ENCODE results near the gene CHST14. TPM values are rescaled to one million over a fixed set of nuclear protein-coding genes. Genes with fewer than 3 reads are reported as not detected.

Gene CHST14
- total and polyA plus RNA-seq, 9 donors: 16.0 to 48.4 (median 42.7) TPM

DNA sequence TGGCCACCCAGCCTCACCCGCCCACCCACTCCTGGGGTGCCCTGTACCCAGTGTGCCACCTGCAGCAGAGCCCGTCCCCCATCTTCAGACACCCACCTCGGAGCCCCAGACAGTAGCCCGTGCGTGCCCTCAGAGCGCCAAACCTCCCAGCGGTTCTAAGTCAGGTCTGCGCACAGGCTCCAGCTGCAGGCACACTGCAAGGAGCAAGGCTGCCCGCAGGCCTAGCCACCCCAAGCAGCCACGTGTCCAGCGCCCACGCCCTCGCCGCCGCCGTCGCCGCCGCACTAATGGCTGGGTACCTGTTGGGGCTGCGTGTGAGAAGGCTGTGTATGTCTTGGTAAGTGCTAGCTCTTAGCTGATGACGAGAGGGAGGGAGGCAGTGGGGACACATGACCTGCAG, 8.8 kb upstream of the CHST14 start:
- Histone ChIP-seq H3K27me3 (ENCODE audit: control insufficient read depth, insufficient read depth, low read length) (no peaks in the 10 kb centered on the region), H3K27ac (ENCODE audit: low read length) (no peak overlapping the region), H3K4me3 (ENCODE audit: low read length) (no peak overlapping the region), H3K9me3 (replicated peaks; ENCODE audit: control insufficient read depth, low read depth, low read length) (no peaks in the 10 kb centered on the region), H3K36me3 (ENCODE audit: control insufficient read depth, insufficient read depth, low read length) (peaks cover 66% of the 10 kb centered on the region), H3K4me1 (ENCODE audit: control insufficient read depth, insufficient read depth, low read length) (peaks cover 6% of the 10 kb centered on the region)
- no peak for DNase-seq
- WGBS (ENCODE audit: insufficient coverage): 92% methylated on average over 20 of the region's 21 CpGs

DNA sequence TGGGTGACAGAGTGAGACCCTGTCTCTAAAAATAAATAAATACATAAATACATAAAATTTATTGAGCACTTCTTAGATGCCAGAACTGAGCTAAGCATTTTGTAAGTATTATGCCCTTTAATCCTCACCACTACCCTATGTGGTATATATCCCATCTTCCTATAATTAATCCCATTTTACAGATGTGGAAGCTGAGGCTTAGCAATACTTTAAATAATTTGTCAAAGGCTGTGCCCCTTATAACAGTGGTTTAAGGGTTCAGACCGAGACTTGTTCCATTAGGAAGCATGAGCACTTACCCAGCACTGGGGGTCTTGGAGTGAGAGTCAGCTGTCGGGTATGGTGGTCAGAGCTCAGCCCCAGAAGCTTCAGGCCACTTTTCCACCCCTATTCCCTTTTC, 7.5 kb upstream of the CHST14 start:
- Histone ChIP-seq H3K9me3 (replicated peaks; ENCODE audit: control insufficient read depth, low read depth, low read length) (no peaks in the 10 kb centered on the region), H3K4me1 (ENCODE audit: control insufficient read depth, insufficient read depth, low read length) (peaks cover 6% of the 10 kb centered on the region), H3K4me3 (ENCODE audit: low read length) (no peak overlapping the region), H3K27ac (ENCODE audit: low read length) (no peak overlapping the region), H3K27me3 (ENCODE audit: control insufficient read depth, insufficient read depth, low read length) (no peaks in the 10 kb centered on the region), H3K36me3 (ENCODE audit: control insufficient read depth, insufficient read depth, low read length) (peaks cover 69% of the 10 kb centered on the region)
- DNase-seq: no peak
- no CpG with 5 or more reads among the region's 2 CpGs for WGBS (ENCODE audit: insufficient coverage)

DNA sequence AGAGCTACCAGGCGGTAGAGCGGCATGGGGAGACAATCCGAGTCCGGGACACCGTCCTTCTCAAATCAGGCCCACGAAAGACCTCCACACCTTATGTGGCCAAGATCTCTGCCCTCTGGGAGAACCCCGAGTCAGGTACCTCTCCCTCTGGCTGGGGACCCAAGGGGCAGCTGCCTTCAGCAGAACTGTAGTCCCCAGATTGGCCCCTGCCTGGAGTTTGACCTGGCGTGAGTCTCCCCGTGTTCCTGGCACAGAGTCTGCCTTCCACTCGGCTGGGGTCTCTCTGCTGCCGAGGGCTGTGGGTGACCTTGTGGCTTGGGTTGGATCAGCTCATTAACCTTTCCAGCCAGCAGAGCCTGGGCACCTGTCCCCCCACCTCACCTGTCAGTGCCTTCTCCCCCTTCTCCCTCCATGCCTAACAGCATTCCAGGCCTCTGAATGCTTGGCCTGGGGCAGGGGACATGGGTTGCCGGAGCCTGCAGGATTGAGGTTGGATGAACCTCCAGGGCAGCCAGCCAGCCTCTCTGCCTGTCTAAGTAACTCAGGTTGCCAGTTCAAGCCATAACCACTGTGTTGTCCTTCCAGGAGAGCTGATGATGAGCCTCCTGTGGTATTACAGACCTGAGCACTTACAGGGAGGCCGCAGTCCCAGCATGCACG, 6.8 kb upstream of the CHST14 start:
- Histone ChIP-seq H3K4me3 (ENCODE audit: low read length) (no peak overlapping the region), H3K27me3 (ENCODE audit: control insufficient read depth, insufficient read depth, low read length) (no peaks in the 10 kb centered on the region), H3K4me1 (ENCODE audit: control insufficient read depth, insufficient read depth, low read length) (peaks cover 6% of the 10 kb centered on the region), H3K9me3 (replicated peaks; ENCODE audit: control insufficient read depth, low read depth, low read length) (no peaks in the 10 kb centered on the region), H3K36me3 (ENCODE audit: control insufficient read depth, insufficient read depth, low read length) (peaks cover 63% of the 10 kb centered on the region), H3K27ac (ENCODE audit: low read length) (peak overlapping the region; percentile 29)
- no peak for DNase-seq
- WGBS (ENCODE audit: insufficient coverage): 96% methylated on average over 8 of the region's 14 CpGs

DNA sequence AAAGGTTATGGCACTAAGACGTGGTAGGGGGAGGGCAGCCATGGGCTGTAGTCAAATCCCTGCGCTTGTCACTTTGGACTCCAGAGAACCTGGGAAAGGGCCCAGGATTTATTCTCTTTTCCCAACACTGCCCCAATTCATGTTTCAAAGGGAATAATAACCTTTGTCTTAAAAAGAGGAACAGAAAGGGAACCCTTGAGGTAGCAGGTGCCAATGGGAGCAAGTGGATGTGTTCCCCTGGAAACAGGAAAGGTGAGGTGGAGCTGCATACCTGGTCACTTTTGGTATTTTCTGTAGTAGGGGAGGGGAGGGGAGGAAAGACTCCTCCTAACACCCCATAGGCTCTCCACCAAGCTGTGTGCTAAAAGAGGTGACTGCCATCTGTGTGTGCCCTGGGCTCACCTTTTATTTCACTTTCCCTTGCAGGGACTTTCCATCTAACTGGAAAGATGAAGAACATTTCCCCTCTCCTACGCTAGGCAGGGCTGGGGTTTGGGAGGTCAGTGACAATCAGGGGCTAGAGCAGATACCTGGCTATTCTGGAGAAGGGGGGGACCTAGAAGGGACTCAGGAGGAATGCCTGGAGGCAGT, 6.1 kb upstream of the CHST14 start:
- Histone ChIP-seq H3K36me3 (ENCODE audit: control insufficient read depth, insufficient read depth, low read length) (peaks cover 57% of the 10 kb centered on the region), H3K4me3 (ENCODE audit: low read length) (no peak overlapping the region), H3K27me3 (ENCODE audit: control insufficient read depth, insufficient read depth, low read length) (no peaks in the 10 kb centered on the region), H3K4me1 (ENCODE audit: control insufficient read depth, insufficient read depth, low read length) (peaks cover 6% of the 10 kb centered on the region), H3K9me3 (replicated peaks; ENCODE audit: control insufficient read depth, low read depth, low read length) (no peaks in the 10 kb centered on the region), H3K27ac (ENCODE audit: low read length) (no peak overlapping the region)
- WGBS (ENCODE audit: insufficient coverage): no CpG with 5 or more reads among the region's 3 CpGs
- no peak for DNase-seq

DNA sequence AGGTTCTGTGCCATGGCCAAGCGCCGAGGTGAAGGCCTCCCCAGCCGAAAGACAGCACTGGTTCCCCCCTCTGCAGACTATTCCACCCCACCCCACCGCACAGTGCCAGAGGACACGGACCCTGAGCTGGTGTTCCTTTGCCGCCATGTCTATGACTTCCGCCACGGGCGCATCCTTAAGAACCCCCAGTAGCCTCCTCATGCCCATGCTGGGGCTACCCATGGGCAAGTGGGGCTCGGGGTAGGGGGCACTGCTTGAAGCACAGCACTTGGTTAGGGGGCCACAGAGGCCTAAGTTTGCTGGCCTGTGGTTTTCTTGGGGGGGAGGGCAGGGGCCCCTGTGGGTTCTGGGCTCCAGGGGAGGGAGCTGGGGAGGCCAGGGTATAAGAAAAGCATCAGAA, 4.8 kb upstream of the CHST14 start:
- no peaks in the 10 kb centered on the region for H3K27me3 ChIP-seq (ENCODE audit: control insufficient read depth, insufficient read depth, low read length)
- no peaks in the 10 kb centered on the region for H3K9me3 ChIP-seq (replicated peaks; ENCODE audit: control insufficient read depth, low read depth, low read length)
- H3K36me3 ChIP-seq (ENCODE audit: control insufficient read depth, insufficient read depth, low read length): peaks cover 50% of the 10 kb centered on the region
- 100% methylated on average over 3 of the region's 10 CpGs for WGBS (ENCODE audit: insufficient coverage)
- peaks cover 15% of the 10 kb centered on the region for H3K4me1 ChIP-seq (ENCODE audit: control insufficient read depth, insufficient read depth, low read length)
- DNase-seq: no peak
- H3K4me3 ChIP-seq (ENCODE audit: low read length): no peak overlapping the region
- H3K27ac ChIP-seq (ENCODE audit: low read length): no peak overlapping the region

DNA sequence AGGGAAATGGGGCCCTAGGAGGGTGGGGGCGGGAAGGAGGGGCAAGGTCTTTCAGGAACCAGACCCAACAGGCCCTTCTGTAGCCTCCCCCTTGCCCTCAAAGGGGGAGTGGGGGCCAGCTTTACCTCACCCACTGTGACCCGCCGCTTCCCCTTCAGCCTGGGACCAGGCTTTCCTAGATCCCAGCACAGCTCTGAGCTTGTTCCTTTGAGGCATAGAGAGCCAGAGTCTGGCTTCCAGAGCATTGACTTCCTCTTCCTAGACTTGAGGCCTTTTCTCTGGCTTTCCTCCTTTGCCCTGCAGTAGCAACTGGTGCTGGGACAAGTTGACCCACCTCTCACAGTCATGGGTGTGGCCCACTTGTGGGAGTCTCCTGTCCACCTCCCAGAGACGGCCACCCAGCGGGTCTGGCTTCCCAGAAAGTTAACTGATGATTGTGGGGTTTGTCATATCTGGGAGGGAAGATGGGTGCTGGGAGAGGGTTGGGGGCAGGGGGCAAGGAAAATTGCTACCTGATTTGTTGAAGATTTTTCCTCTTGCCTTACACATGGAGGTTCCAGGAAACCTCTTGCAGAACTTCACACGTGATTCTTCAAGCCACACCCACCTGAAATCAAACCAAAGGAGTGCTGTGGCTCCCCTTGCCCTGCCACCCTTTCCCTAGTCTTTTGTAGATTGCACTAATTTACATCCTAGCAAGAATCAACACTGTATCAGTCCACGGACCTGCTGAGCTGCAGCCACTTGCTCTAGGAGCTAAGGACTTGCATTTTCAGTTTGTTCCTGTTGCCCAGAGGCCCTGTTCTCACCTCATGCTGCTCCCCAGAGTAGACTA, 4.1 kb upstream of the CHST14 start:
- H3K4me3 ChIP-seq (ENCODE audit: low read length): no peak overlapping the region
- WGBS (ENCODE audit: insufficient coverage): 75% methylated on average over 4 of the region's 7 CpGs
- no peak overlapping the region for H3K27ac ChIP-seq (ENCODE audit: low read length)
- H3K4me1 ChIP-seq (ENCODE audit: control insufficient read depth, insufficient read depth, low read length): peaks cover 17% of the 10 kb centered on the region
- peaks cover 48% of the 10 kb centered on the region for H3K36me3 ChIP-seq (ENCODE audit: control insufficient read depth, insufficient read depth, low read length)
- H3K9me3 ChIP-seq (replicated peaks; ENCODE audit: control insufficient read depth, low read depth, low read length): no peaks in the 10 kb centered on the region
- DNase-seq: no peak
- no peaks in the 10 kb centered on the region for H3K27me3 ChIP-seq (ENCODE audit: control insufficient read depth, insufficient read depth, low read length)

DNA sequence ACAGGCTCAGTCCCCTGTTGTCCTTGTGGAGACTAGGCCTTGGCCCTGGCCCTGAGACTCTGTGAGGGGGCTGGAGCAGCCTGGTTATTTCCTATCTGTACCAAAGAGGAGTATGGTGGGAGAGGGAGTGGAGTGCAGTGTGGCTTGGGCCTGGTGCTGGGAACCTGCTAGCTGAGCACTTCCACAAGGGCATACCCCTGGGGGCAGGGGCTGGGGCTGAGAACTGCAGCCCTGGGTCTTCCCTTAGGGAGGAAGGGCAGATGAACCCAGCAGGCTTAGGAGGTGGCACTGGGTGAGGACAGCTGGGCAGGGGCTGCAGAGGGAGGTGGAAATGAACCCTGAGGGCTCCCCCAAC, 3.5 kb upstream of the CHST14 start:
- Histone ChIP-seq H3K27ac (ENCODE audit: low read length) (no peak overlapping the region), H3K4me1 (ENCODE audit: control insufficient read depth, insufficient read depth, low read length) (peaks cover 23% of the 10 kb centered on the region), H3K9me3 (replicated peaks; ENCODE audit: control insufficient read depth, low read depth, low read length) (no peaks in the 10 kb centered on the region), H3K4me3 (ENCODE audit: low read length) (no peak overlapping the region), H3K36me3 (ENCODE audit: control insufficient read depth, insufficient read depth, low read length) (peaks cover 42% of the 10 kb centered on the region), H3K27me3 (ENCODE audit: control insufficient read depth, insufficient read depth, low read length) (no peaks in the 10 kb centered on the region)
- DNase-seq: no peak

DNA sequence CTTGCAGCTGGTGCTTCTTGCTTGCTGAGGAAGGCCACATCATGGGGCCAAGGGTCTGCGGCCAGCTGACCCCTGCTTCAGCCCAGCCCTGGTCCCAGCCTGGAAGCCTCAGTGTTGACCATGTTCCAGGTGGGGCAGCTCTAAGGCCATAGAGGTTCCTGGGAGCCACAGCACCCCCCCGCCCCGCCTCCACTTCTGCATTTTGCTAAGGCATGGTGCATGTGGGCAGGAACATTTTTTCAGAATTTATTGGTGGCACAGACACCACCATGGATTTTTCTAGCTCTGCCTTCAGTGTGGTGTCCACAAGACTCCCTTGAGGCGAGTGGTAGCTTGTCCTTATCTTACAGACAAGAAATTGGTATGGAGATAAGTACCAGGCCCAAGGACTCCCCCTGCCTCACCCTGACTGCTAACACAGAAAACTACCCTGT, 1.9 kb upstream of the CHST14 start:
- DNase-seq: no peak
- 75% methylated on average over 1 of the region's 4 CpGs for WGBS (ENCODE audit: insufficient coverage)
- H3K4me3 ChIP-seq (ENCODE audit: low read length): no peak overlapping the region

DNA sequence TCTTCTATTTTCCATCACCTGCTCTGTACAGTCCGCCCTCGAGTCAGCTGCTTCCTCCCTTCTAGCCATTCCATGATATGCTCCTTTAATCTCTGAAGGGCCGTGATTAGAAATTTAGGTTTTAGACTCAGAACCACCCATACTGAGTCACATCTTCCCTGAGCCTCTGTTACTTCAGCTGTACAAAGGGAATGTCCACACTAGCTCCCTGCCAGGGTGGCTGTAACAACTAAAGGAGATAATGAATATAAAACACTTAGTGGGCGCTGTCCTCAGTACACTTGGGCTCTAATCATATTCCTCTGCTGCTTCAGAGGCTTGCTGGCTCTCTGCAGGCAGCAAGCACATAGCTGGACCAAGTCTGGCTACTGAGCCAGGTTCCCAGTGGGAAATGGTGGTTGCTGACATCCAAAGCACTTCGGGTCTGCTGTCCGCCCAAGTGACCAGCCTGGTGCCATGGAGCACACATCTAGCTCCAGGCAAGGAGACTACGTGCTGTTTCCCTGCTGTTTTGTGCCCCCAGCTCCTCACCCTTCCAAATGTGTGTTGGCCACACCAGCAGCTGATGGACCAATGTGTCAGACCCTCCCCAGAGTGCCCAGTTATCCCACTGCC, 901 bp upstream of the CHST14 start:
- WGBS (ENCODE audit: insufficient coverage): 75% methylated on average over 7 of the region's 7 CpGs
- DNase-seq: no peak
- peak overlapping the region; percentile 88 for H3K27ac ChIP-seq (ENCODE audit: low read length)
- peak overlapping the region; percentile 64 for H3K4me3 ChIP-seq (ENCODE audit: low read length)
- peaks cover 27% of the 10 kb centered on the region for H3K36me3 ChIP-seq (ENCODE audit: control insufficient read depth, insufficient read depth, low read length)
- H3K4me1 ChIP-seq (ENCODE audit: control insufficient read depth, insufficient read depth, low read length): peaks cover 23% of the 10 kb centered on the region
- H3K9me3 ChIP-seq (replicated peaks; ENCODE audit: control insufficient read depth, low read depth, low read length): no peaks in the 10 kb centered on the region
- no peaks in the 10 kb centered on the region for H3K27me3 ChIP-seq (ENCODE audit: control insufficient read depth, insufficient read depth, low read length)

More for the DNA sequence above, 1.9 kb upstream of the CHST14 start:
- Histone ChIP-seq H3K27ac (ENCODE audit: low read length) (no peak overlapping the region), H3K9me3 (replicated peaks; ENCODE audit: control insufficient read depth, low read depth, low read length) (no peaks in the 10 kb centered on the region), H3K27me3 (ENCODE audit: control insufficient read depth, insufficient read depth, low read length) (no peaks in the 10 kb centered on the region), H3K36me3 (ENCODE audit: control insufficient read depth, insufficient read depth, low read length) (peaks cover 37% of the 10 kb centered on the region), H3K4me1 (ENCODE audit: control insufficient read depth, insufficient read depth, low read length) (peaks cover 29% of the 10 kb centered on the region)

Measured in muscle of leg (tissue), 11 donors.